GM21786 (cell line): ENCODE data around the gene WDR62.
"Not testable (repeated sequence)": the region's sequence is repeated elsewhere in the genome, so short reads cannot be mapped to it uniquely, and the experiment has no call there.

Experiments used
- ATAC-seq: cut with Tn5 transposase; IDR thresholded peaks from one replicate; pipeline ENCODE4 v1.9.1; 2021; ENCODE audit not compliant: unreplicated experiment

Gene WDR62

DNA sequence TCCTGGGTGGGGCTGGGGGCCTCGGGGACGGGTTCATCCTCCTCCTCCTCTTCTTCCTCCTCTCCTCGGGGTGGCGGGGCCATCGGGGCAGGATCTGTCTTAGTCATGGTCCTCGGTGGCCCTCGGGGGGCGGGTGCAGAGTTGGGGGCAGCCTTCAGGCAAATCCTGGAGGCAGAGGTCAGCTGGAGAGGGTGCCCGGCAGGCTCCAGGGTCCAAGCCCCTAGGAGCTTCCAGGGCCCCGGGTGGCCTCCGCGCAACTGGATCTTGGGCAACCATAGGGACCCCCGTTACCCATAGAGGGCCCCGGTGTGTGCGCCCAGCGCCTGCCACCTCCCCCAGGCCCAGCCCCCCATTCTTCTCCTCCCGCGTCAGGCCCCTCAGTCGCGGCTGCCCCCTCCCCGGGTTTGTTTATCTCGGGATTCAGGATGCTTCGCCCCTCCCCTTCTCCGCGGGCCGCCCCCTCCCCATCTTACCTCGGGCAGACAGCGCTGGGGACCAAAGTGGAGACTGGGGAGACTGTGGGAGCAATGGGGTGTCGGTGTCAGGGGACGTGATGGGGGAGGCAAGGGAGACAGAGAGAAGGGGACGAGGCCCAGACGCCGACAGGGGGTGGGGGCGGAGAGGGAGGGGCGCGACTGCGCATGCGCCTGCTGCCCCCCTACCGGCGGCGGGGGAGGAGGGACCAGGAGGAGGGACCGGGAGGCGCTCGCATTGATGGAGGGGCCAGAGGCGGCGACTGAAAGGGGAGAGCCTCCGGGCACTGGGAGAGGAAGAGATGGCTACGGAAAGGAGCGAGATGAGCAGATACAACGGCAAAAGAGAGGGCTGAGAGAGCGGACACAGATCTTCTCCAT lies 22.2 kb upstream of the WDR62 start, which contains the start of gene CLIP3:
CLIP3 (minus strand) TSS at position 623 of the 854 bp plus-strand sequence; CDS start at position 107, 516 bp downstream.
- ATAC-seq = no peak

DNA sequence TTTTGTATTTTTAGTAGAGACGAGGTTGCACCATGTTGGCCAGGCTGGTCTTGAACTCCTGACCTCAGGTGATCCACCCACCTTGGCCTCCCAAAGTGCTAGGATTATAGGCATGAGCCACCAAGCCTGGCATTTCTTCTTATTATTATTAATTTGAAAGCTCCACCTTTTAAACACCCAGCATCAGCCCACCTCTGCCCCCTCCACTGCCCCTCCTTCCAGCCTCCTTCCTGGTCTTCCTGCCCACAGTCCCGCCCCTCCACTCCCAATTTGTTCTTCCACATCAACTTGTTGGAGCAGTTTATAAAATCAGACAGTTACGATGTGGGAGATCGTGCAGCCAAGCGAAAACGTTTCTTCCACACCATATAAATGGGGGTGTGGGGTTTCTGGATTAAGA lies 14.2 kb upstream of the WDR62 start:
- ATAC-seq = no peak

DNA sequence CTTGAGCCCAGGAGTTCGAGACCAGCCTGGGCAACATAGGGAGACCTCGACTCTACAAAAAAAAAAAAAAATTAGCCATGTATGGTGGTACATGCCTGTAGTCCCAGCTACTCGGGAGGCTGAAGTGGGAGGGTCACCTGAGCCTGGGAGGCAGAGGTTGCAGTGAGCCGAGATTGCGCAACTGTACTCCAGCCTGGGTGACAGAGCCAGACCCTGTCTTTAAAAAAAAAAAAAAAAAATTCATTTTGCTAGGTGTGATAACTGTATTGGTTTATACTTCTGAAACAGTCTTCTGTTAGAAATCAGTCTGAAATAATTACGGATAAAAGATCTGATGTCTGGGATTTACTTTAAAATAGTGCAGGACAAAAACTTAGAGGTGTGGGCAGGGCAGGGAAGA lies 13.6 kb upstream of the WDR62 start:
- ATAC-seq = not testable (repeated sequence)

DNA sequence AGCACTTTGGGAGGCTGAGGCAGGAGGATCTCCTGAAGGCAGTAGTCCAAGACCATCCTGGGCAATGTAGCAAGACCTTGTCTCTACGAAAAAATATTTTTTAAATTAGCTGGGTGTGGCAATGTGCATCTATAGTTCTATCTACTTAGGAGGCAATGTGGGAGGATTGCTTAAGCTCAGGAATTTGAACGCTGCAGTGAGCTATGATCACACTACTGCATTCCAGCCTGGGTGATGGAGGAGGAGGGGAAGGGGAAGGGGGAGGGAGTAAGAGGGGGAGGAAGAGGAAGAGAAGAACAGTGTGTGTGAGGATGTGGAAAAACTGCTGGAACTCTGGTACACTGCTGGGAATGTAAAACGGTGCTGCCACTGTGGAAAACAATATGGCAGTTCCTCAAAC lies 12.9 kb upstream of the WDR62 start:
- ATAC-seq = no peak

DNA sequence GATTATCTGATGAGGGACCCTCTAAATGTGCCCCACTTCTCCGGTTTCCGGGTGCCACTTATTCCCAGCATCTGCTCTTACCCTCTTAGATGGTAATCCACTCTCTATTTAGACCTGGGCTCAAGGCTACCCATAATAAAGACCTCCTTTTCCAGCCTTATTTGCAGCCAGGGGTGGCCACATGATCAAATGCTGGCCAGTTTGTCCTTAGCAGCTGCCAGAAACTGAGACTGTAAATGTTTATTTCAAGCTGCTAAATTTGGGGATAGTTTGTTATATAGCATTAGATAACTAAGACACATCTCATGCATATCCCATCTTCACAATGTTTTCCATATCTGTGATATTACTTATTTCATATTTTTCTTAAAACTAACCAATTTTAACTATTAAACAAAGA lies 10.7 kb upstream of the WDR62 start:
- no peak for ATAC-seq

DNA sequence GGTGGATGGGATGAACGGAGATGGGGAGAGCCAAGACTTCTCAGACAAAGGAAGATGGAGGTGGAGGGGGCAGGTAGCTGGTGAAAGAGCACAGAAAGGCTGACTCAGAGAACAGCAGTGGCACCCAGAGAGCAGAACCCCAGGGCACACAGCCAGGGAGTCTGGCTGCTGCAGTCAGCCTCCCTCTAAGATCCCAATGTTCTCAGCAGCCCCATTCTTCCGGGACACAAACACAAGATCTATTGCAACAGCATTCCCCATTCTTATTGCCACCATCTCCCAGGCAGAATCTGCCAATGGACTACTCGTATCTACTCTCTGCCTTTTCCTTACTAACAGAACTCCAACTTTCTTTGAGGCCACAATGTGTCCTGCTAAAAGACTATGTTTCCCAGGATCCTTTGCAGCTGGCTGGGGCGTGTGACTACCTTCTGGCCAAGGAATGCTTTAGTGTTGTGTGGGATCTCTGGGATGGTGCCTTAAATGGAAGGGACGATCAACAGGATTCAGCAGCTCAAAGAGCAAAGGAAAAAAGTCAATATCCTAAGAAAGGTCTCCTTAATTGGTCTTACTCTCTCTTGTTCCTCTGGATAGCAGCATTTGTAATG lies 8.2 kb upstream of the WDR62 start:
- ATAC-seq = no peak

DNA sequence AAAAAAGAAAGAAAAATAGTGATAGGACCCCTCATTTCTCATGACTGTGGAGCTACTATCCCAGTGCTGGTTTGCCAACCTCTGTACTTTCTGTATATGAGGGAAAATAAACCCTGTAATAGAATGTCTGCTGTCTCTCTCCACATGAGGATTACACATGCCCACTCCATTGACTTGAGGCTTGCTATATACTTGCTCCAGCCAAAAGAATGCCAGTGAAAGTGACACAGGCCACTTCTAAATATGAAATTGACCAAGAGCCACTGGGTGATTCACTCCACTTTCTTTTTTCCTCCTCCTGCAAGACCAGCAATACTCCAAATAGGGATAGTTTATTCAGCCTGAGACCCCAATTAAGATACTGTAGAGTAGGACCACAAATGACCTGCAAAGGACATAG lies 6.9 kb upstream of the WDR62 start:
- no peak for ATAC-seq

DNA sequence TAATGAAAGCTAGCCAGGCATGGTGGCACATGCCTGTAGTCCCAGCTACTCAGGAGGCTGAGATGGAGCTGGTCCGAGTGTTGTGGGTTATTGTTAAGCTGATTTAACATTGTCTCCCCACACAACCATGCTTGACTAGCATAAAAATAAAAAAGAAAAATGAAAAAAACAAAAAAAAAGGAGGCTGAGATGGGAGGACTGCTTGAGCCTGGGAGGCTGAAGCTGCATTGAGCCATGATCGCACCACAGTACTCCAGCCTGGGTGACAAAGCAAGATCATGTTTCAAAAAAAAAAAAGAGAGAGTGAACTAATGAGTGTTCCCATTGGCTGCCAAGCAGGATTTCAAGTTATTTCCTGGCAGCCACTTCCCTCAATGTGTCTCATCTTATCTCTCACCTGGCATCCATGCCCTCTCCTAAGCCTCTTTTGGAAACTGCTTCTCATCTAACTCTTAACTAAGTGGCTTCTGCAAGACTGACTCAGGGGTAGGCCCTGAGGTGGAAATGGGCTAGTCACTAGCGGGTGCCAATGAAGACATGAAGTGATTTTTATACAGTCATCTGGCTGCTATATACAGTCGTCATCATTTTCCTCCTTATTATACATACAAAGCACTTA lies 5.5 kb upstream of the WDR62 start:
- no peak for ATAC-seq

DNA sequence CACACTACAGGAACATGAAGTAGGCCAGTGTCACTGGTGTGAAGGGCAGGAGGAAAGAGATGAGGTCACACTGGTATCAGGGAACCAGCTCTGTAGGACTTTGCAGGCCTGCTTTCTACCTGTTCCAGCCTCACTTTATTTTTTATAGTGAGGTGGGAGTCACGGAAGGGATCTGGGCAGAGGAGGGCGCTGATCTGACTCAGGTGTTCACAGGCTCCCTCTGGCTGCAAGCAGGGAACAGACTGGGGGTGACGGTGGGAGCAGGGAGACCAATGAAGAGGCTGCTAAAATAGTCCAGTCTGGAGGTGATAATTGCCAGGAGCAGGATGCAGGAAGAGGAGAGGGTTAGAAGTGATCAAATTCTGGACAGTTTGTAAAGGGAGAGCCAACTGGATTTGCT lies 3.5 kb upstream of the WDR62 start:
- ATAC-seq = no peak

DNA sequence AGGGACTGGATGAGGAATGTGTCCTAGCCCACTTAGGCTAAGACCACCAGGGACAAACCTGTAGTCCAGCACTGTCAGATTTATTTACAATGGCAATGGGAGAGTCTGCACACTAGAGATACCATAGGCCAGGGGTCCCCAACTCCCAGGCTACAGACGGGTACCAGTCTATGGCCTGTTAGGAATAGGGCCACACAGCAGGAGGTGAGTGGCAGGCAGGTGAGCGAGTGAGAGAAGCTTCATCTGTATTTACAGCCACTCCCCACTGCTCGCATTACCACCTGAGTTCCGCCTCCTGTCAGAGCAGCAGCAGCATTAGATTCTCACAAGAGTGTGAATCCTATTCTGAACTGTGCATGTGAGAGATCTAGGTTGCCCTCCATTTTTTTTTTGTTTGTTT lies 3.1 kb upstream of the WDR62 start:
- no peak for ATAC-seq

DNA sequence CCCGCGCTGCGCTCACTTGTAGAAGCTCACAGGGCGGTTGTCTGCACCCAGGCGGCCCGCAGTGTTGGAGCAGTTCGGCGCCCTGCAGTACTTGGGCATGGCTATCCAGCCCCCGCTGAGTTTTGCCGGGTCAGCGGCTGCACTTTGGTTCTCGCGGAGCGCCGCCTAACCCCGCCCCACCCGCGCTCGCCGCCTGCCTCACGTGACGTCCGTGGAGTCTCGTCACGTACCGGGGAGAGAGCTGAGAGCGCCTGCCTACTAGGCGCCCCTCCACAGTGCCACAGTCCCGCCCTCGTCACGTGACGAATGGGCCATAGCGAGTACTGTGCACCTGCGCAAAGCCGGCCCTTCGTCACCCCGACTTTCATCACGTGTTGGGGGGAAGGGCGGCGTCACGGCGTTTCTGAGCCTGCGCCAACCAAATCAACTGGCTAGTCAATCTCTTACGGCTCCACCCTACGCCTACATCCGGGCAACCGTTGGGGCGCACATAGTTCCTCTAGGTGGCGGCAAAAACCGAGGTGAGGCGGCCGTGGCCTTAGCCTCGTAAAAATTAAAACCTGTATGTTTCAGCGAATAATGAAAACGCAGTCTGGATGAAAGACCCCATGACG lies 471 bp upstream of the WDR62 start, which contains the start of gene THAP8:
THAP8 (minus strand) TSS at position 167 of the 614 bp plus-strand sequence; CDS start at position 99, 68 bp downstream.
- peak; percentile 76 for ATAC-seq

DNA sequence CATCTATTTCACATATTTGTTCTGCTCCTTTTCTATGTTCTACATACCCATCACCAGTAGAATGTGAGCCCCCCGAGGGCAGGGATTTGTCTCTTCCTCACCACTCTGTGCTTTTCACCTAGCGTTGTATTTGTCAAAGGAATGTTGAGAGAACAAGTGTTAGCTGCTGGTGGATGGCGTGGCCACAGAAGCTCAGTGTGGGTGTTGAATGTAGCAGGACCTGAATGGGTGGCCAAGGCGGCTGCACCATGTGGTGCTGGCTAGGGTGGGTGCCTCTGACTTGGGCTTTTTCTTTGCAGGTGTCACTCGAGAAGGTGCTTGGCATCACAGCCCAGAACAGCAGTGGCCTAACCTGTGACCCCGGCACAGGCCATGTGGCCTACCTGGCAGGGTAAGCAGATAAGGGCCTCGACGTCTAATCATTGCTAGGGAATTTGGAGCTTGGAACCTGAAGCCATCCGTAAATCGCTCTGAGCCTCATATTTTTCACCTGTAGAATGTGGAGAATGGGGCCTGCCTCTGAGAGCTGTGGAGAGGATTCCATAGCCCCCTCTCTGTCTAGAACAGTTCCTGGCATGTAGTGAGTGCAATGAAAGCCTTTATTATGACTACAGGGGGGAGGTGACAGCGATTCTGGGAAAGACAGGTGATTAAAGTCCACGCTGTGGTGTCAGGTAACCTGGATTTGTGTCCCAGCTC lies 3.9 kb downstream of the WDR62 start:
- no peak for ATAC-seq

DNA sequence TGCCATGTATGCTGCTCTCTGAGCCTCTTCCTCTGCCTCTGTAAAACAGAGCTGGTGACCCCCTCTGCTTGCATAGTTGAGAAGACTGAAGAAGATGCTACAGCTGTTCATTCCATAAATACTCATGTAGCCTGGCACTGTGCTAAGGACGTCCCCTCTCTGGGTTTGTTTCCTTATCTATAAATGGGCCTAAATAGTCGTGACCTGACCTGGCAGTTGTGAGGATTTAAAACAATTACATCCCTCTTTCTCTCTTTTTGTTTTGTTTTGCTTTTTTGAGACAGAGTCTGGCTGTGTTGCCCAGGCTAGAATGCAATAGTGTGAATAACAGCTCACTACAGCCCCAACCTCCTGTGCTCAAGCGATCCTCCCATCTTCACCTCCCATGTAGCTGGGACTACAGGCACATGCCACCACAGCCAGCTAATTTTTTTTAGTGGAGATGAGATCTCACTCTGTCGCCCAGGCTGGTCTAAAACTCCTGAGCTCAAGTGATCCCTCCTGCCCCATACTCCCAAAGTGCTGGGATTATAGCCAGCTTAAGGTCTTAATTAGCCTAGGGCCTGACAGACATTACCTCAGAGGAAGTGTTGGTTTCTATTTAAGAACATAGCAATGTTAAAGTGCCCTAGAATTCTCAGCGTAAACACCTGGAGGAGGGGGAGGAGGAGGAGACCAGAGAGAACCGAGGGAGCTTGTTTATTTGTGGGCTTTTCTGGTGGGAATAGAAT lies 4.6 kb downstream of the WDR62 start:
- no peak for ATAC-seq

DNA sequence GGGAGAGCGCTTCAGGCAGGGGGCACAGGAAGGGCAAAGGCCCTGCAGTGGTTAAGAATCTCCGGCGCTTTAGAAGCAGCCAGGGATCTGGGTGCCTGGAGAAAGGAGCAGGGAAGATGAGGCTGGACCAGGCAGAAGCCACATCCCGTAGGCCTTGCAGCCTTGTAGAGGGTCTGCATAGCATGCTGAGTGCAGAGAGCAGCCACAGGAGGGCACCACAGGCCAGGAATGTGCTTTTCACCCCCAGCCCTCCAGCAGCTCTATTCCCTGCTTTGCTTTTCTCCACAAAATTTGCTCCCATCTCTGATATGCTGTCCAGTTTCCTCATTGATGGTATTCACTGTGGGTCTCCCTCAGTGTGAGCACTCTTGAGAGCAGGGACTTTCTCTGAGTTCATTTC lies 5.7 kb downstream of the WDR62 start:
- no peak for ATAC-seq

DNA sequence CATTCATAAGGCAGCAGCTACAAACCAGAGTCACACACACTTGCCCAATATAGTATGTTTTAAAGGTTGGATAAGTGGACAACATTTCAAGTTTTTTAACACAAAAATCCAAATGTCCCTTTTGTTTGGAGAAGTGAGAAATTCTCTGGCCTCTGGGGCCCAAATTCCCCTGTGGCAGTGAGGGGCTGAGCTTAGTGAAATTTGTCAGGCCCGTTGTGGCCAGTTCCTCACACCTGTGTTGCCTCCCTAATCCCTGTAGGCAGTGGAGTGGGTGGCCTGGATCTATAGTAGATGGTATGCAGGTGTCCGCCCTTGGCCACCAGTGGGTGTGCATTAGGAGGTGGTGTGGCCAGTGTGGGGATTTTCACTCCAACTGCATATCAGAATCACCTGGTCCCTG lies 6.7 kb downstream of the WDR62 start:
- ATAC-seq = no peak

DNA sequence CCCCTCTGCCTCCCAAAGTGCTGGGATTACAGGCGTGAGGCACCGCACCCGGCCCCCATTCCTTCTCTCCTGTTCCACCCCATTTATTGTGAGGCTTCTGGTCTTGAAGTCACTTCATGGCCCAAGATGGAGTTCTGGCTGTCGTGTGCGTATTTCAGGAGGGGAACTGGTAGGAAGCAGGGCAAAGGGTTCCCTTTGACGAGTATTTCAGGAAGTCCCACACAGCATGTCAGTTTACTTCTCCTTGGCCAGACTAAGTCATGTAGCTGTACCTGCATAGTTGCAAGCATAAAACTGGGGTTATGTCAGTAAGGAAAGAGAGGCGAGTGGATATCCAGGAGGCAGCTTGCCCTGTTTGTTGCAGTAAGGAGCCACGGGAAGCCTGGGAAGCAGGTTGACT lies 10.1 kb downstream of the WDR62 start:
- ATAC-seq = no peak

DNA sequence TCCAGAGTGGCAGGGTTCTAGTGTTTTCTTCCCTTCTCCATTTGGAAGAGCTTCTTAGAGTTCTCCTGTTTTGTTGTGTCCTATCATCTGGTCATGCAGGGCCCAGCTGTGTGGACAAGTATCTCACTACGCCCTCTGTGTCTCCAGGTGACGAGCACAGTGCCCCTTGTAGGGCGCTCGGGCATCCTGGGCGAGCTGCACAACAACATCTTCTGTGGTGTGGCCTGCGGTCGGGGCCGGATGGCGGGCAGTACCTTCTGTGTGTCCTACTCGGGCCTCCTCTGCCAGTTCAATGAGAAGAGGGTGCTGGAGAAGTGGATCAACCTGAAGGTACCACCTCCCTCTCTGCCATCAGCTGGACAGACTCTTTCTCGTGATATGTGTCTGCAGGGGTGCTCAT lies 13.0 kb downstream of the WDR62 start:
- no peak for ATAC-seq

DNA sequence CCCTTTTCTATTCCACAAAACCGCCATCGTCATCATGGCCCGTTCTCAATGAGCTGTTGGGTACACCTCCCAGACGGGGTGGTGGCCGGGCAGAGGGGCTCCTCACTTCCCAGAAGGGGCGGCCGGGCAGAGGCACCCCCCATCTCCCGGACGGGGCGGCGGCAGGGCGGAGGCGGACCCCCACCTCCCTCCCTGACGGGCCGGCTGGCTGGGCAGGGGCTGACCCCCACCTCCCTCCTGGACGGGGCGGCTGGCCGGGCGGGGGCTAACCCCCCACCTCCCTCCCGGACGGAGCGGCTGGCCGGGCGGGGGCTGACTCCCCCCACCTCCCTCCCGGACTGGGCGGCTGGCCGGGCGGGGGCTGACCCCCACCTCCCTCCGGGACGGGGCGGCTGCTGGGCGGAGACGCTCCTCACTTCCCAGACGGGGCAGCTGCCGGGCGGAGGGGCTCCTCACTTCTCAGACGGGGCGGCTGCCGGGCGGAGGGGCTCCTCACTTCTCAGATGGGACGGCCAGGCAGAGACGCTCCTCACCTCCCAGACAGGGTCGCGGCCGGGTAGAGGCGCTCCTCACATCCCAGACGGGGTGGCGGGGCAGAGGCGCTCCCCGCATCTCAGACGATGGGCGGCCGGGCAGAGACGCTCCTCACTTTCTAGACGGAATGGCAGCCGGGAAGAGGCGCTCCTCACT lies 14.3 kb downstream of the WDR62 start:
- not testable (repeated sequence) for ATAC-seq

DNA sequence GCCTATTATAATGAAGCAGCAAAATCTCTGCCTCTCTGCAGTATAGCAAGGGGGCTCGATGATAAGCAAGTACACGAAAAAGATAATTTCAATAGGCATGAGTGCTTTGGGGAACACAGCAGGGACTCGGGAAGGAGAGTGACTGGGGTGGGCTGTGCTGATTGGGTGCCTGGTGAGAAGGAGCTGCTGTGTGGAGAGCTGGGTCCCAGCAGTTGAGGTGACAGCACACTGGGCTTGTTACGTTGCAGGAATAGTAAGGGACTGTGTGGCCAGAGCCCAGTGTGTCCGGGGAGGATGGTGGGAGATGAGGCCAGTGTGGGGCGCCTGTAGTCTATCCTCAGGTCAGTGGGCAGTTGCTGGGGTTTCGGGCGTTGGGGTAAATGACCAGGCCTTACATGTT lies 17.4 kb downstream of the WDR62 start:
- ATAC-seq = no peak
